ENCODE data around the gene CFAP161. TPM values are rescaled to one million over a fixed set of nuclear protein-coding genes. Genes with fewer than 3 reads are reported as not detected.

CFAP161 gene, protein sequence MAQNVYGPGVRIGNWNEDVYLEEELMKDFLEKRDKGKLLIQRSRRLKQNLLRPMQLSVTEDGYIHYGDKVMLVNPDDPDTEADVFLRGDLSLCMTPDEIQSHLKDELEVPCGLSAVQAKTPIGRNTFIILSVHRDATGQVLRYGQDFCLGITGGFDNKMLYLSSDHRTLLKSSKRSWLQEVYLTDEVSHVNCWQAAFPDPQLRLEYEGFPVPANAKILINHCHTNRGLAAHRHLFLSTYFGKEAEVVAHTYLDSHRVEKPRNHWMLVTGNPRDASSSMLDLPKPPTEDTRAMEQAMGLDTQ
- total RNA-seq, result not detected in 2 replicates

GRCh38 chr15:81133782-81134461, at the start of gene CFAP161:
CFAP161 (plus strand) TSS chr15:81134270; CDS start chr15:81134330, 60 bp downstream.

GRCh38 chr15:81196576-81197254, 62.6 kb downstream of the CFAP161 start, which contains the start of gene IL16:
IL16 (plus strand) TSS chr15:81196879; CDS start chr15:81225400, 28,521 bp downstream.

Other genes with a start within 250 kb of the CFAP161 start
- 14.7 and 16.3 TPM in 2 replicates for gene MESD, start 144.5 kb upstream of the CFAP161 start, total RNA-seq
- 13.2 and 15.0 TPM in 2 replicates for gene TLNRD1, start 133.3 kb upstream of the CFAP161 start, total RNA-seq
- gene IL16, start 62.6 kb downstream of the CFAP161 start, total RNA-seq, result 0.34 and 1.0 TPM in 2 replicates
- 5.2 and 8.2 TPM in 2 replicates for gene STARD5, start 189.9 kb downstream of the CFAP161 start, total RNA-seq
- gene TMC3, start 239.9 kb downstream of the CFAP161 start, total RNA-seq, result not detected in 2 replicates